H1 (cell line): Measurements from ENCODE around the gene SRGAP3. TPM values are rescaled to one million over a fixed set of nuclear protein-coding genes. Genes with fewer than 3 reads are reported as not detected.

Experiments
- CTCF ChIA-PET: fragments of 300-600 bp; sonication (Branson Sonifier 250); formaldehyde crosslinking; loops from one replicate; lab custom pipeline; 2021; ENCODE audit not compliant: partially characterized antibody; lab: Charles Lee
- POLR2A ChIA-PET: fragments of 300-600 bp; sonication (Branson Sonifier 250); formaldehyde crosslinking; loops from one replicate; lab custom pipeline; 2021; ENCODE audit warnings: inconsistent platforms; ENCODE audit not compliant: partially characterized antibody; lab: Charles Lee
- DNase-seq, 2 experiments: peaks; one replicate each; pipeline versions ENCODE4 v3.0.0 to v3.0.0-alpha.2; 2010 to 2022; ENCODE audit warnings: low spot score in 2 of 2, low read depth in 1 of 2, mixed read lengths in 1 of 2
- FAIRE-seq: peaks from 2 replicates; lab custom pipeline; 2011; peaks lifted over from hg19 to GRCh38; lab: Jason Lieb, UNC
- H2AFZ ChIP-seq: 2 replicates; pipeline ENCODE4 v1.8.1; 2012; ENCODE audit warnings: low read length, inconsistent platforms
- H2AK5ac ChIP-seq: 2 replicates; pipeline ENCODE4 v1.6.1; 2013; ENCODE audit warnings: low read depth, low read length
- H2BK120ac ChIP-seq: replicated peaks from 2 replicates; pipeline ENCODE3; 2013; ENCODE audit warnings: low read depth, low read length, inconsistent platforms
- H2BK12ac ChIP-seq: 2 replicates; pipeline ENCODE4 v1.6.1; 2013; ENCODE audit warnings: low read depth, low read length
- H2BK15ac ChIP-seq: 2 replicates; pipeline ENCODE4 v1.6.1; 2013; ENCODE audit warnings: low read length
- H2BK20ac ChIP-seq: 2 replicates; pipeline ENCODE4 v1.6.1; 2013; ENCODE audit warnings: low read length
- H2BK5ac ChIP-seq: 2 replicates; pipeline ENCODE4 v1.6.1; 2013; ENCODE audit warnings: low read depth, low read length
- H3K14ac ChIP-seq: 2 replicates; pipeline ENCODE4 v1.6.1; 2013; ENCODE audit warnings: inconsistent platforms; ENCODE audit not compliant: insufficient read length
- H3K18ac ChIP-seq: 2 replicates; pipeline ENCODE4 v1.6.1; 2013; ENCODE audit warnings: low read length; ENCODE audit errors: extremely low read depth
- H3K23ac ChIP-seq: 2 replicates; pipeline ENCODE4 v1.6.1; 2013; ENCODE audit warnings: inconsistent platforms; ENCODE audit not compliant: insufficient read length
- H3K23me2 ChIP-seq: 2 replicates; pipeline ENCODE4 v1.6.1; 2013; ENCODE audit warnings: low read depth, low read length
- H3K27ac ChIP-seq: 2 replicates; pipeline ENCODE4 v1.6.1; 2011; ENCODE audit warnings: low read depth, low read length, inconsistent platforms
- H3K27me3 ChIP-seq, 4 experiments: replicated peaks in 1 of 4; 1 replicate in 1 of 4; 2 replicates in 3 of 4; pipeline versions ENCODE4 v1.6.1 to v1.8.1; 2011 to 2013; ENCODE audit warnings: low read length in 3 of 4, mild to moderate bottlenecking in 3 of 4, inconsistent platforms in 2 of 4, mixed read lengths in 2 of 4, moderate library complexity in 1 of 4; ENCODE audit not compliant: control insufficient read depth in 3 of 4, insufficient read depth in 3 of 4; ENCODE audit errors: extremely low read depth in 1 of 4
- H3K36me3 ChIP-seq, 4 experiments: 2 replicates each; pipeline versions ENCODE4 v1.6.1 to v1.8.1; 2011 to 2013; ENCODE audit warnings: mild to moderate bottlenecking in 4 of 4, low read length in 3 of 4, moderate library complexity in 2 of 4, control low read depth in 1 of 4, inconsistent platforms in 1 of 4; ENCODE audit not compliant: insufficient read depth in 4 of 4, control insufficient read depth in 2 of 4
- H3K4ac ChIP-seq: replicated peaks from 2 replicates; pipeline ENCODE3; 2013; ENCODE audit warnings: low read length, low read depth, mixed read lengths, inconsistent platforms; ENCODE audit not compliant: insufficient read length
- H3K4me1 ChIP-seq, 4 experiments: replicated peaks in 1 of 4; 1 replicate in 1 of 4; 2 replicates in 3 of 4; pipeline versions ENCODE4 v1.6.1 to v1.8.1; 2011 to 2013; ENCODE audit warnings: low read length in 3 of 4, inconsistent platforms in 2 of 4, mixed read lengths in 1 of 4; ENCODE audit not compliant: insufficient read depth in 4 of 4, control insufficient read depth in 3 of 4
- H3K4me2 ChIP-seq, 2 experiments: 2 replicates each; pipeline versions ENCODE4 v1.6.1 to v1.8.1; 2011 to 2013; ENCODE audit warnings: low read depth in 2 of 2, low read length in 2 of 2, control low read depth in 1 of 2, inconsistent platforms in 1 of 2, mild to moderate bottlenecking in 1 of 2; ENCODE audit not compliant: insufficient read depth in 1 of 2
- H3K4me3 ChIP-seq, 4 experiments: fragments of 200-600, 300-600 bp in 1 of 4; sonication (generic), shearing (Covaris generic), sonication (Bioruptor Twin) in 1 of 4; 2 replicates each; pipeline versions ENCODE4 v1.5.1 to v1.8.1; 2011 to 2016; ENCODE audit warnings: low read length in 4 of 4, low read depth in 3 of 4, control low read depth in 2 of 4, inconsistent platforms in 2 of 4, mild to moderate bottlenecking in 2 of 4, mixed read lengths in 1 of 4, moderate library complexity in 1 of 4; ENCODE audit not compliant: insufficient read depth in 2 of 4; ENCODE audit errors: extremely low read depth in 1 of 4
- H3K56ac ChIP-seq: replicated peaks from 2 replicates; pipeline ENCODE3; 2013; ENCODE audit warnings: low read depth, mild to moderate bottlenecking, mixed read lengths, low read length, inconsistent platforms; ENCODE audit not compliant: insufficient read length
- H3K79me1 ChIP-seq: 2 replicates; pipeline ENCODE4 v1.6.1; 2013; ENCODE audit warnings: low read depth, low read length, control low read depth
- H3K79me2 ChIP-seq, 2 experiments: 2 replicates each; pipeline versions ENCODE4 v1.6.1 to v1.8.1; 2012 to 2013; ENCODE audit warnings: low read length in 2 of 2, mild to moderate bottlenecking in 2 of 2, inconsistent platforms in 1 of 2; ENCODE audit not compliant: insufficient read depth in 2 of 2, control insufficient read depth in 1 of 2
- H3K9ac ChIP-seq, 4 experiments: replicated peaks in 1 of 4; 1 replicate in 1 of 4; 2 replicates in 3 of 4; pipeline versions ENCODE4 v1.6.1 to v1.8.1; 2011 to 2013; ENCODE audit warnings: low read depth in 3 of 4, low read length in 3 of 4, control low read depth in 2 of 4, mild to moderate bottlenecking in 2 of 4, moderate library complexity in 2 of 4, inconsistent platforms in 1 of 4; ENCODE audit errors: extremely low read depth in 1 of 4
- H3K9me3 ChIP-seq, 2 experiments: 2 replicates each; pipeline versions ENCODE4 v1.6.1 to v1.8.1; 2012 to 2013; ENCODE audit warnings: mild to moderate bottlenecking in 2 of 2, moderate library complexity in 2 of 2, control low read depth in 1 of 2, inconsistent platforms in 1 of 2, low read depth in 1 of 2, low read length in 1 of 2, mixed read lengths in 1 of 2; ENCODE audit not compliant: insufficient read depth in 2 of 2
- H4K20me1 ChIP-seq, 2 experiments: replicated peaks in 1 of 2; 2 replicates each; pipeline versions ENCODE3 to v1.8.1; 2011 to 2013; ENCODE audit warnings: inconsistent platforms in 2 of 2, low read length in 2 of 2, mild to moderate bottlenecking in 1 of 2; ENCODE audit not compliant: insufficient read depth in 2 of 2, control insufficient read depth in 1 of 2
- H4K5ac ChIP-seq: 2 replicates; pipeline ENCODE4 v1.6.1; 2013; ENCODE audit warnings: low read length, low read depth, mixed read lengths, inconsistent platforms; ENCODE audit not compliant: insufficient read length
- H4K8ac ChIP-seq: 2 replicates; pipeline ENCODE4 v1.8.0; 2013; ENCODE audit warnings: mild to moderate bottlenecking, moderate library complexity, low read length, inconsistent platforms; ENCODE audit not compliant: insufficient read depth; ENCODE audit errors: extremely low read depth
- H4K91ac ChIP-seq: replicated peaks from 2 replicates; pipeline ENCODE3; 2013; ENCODE audit warnings: low read length, mixed read lengths, inconsistent platforms; ENCODE audit not compliant: insufficient read length
- ASH2L ChIP-seq: fragments of 200-600, 300-600 bp; sonication (generic); IDR thresholded peaks from one replicate; pipeline ENCODE4 v1.7.1; 2017; ENCODE audit warnings: low read length
- BCL11A ChIP-seq, 2 experiments: IDR thresholded peaks; one replicate each; pipeline ENCODE4 v1.6.1; 2011; ENCODE audit warnings: low read depth in 2 of 2, low read length in 2 of 2, mild to moderate bottlenecking in 2 of 2
- BRCA1 ChIP-seq: IDR thresholded peaks from 2 replicates; pipeline ENCODE4 v1.6.1; 2012; ENCODE audit warnings: low read depth, low read length, improper control_type of control experiment
- CHD1 ChIP-seq: IDR thresholded peaks from 2 replicates; pipeline ENCODE4 v1.6.1; 2012; ENCODE audit warnings: low read depth, low read length, improper control_type of control experiment
- GABPA ChIP-seq: IDR thresholded peaks from 2 replicates; pipeline ENCODE4 v1.6.1; 2011; ENCODE audit warnings: mild to moderate bottlenecking, low read length, moderate library complexity, borderline replicate concordance; ENCODE audit not compliant: insufficient read depth
- JUN ChIP-seq: IDR thresholded peaks from 2 replicates; pipeline ENCODE4 v1.6.1; 2011; ENCODE audit warnings: low read depth, mild to moderate bottlenecking, improper control_type of control experiment, low read length
- KDM4A ChIP-seq: IDR thresholded peaks from one replicate; pipeline ENCODE4 v1.7.1; 2012; ENCODE audit warnings: low read depth, mild to moderate bottlenecking, moderate library complexity, low read length, inconsistent platforms; ENCODE audit not compliant: severe bottlenecking
- MAFK ChIP-seq: IDR thresholded peaks from 2 replicates; pipeline ENCODE4 v1.6.1; 2012; ENCODE audit warnings: low read depth, mild to moderate bottlenecking, improper control_type of control experiment, low read length
- POLR2A ChIP-seq, 2 experiments: IDR thresholded peaks; 1 replicate in 1 of 2; 2 replicates in 1 of 2; pipeline ENCODE4 v1.6.1; 2011; ENCODE audit warnings: low read depth in 2 of 2, low read length in 2 of 2, mild to moderate bottlenecking in 2 of 2; ENCODE audit errors: control extremely low read depth in 1 of 2
- POU5F1 ChIP-seq: IDR thresholded peaks from 2 replicates; pipeline ENCODE4 v1.6.1; 2011; ENCODE audit warnings: low read depth, mild to moderate bottlenecking, low read length, moderate library complexity
- RBBP5 ChIP-seq: IDR thresholded peaks from 2 replicates; pipeline ENCODE4 v1.7.1; 2012; ENCODE audit warnings: low read depth, mild to moderate bottlenecking, inconsistent platforms, low read length, moderate library complexity, borderline replicate concordance
- SRF ChIP-seq: IDR thresholded peaks from 2 replicates; pipeline ENCODE4 v1.6.1; 2011; ENCODE audit warnings: mild to moderate bottlenecking, low read depth, low read length, moderate library complexity
- ZNF274 ChIP-seq: IDR thresholded peaks from 2 replicates; pipeline ENCODE4 v1.7.0; 2012; ENCODE audit warnings: low read length, borderline replicate concordance; ENCODE audit errors: extremely low read depth
- WGBS, 2 experiments: shearing (Covaris generic) in 1 of 2; methylation state at CpG; one replicate each; pipeline versions ENCODE4 v1.1.6 to v1.1.7; 2013 to 2015; ENCODE audit warnings: low lambda C conversion rate in 2 of 2, mixed read lengths in 2 of 2, inconsistent platforms in 1 of 2, low coverage in 1 of 2, missing lambda C conversion rate in 1 of 2; ENCODE audit not compliant: insufficient replicate concordance in 2 of 2, insufficient coverage in 1 of 2, insufficient read length in 1 of 2; ENCODE audit errors: extremely low coverage in 1 of 2, missing lambda C conversion rate in 1 of 2; 5-methylcytosine and 5-hydroxymethylcytosine counted together
- polyA plus RNA-seq, 7 experiments: library from polyadenylated mRNA; depleted of rRNA in 3 of 7; stranded (reverse) in 5 of 7; unstranded in 2 of 7; fragments of >200 nt in 5 of 7; fragments of 200-250 nt in 2 of 7; gene quantifications; 1 replicate in 5 of 7; 2 replicates in 1 of 7; 4 replicates in 1 of 7; pipeline versions ENCODE4 v1.2.1 to v1.2.3, GENCODE V29; 2011 to 2013; ENCODE audit warnings: missing spikeins in 2 of 7, mixed read lengths in 2 of 7
- total RNA-seq: library from RNA; stranded (reverse); fragmentation: NEBNext Ultra II Directional; extraction: Animal tissue kit (Norgen Biotek cat#: 25700); gene quantifications from 2 replicates; pipeline ENCODE4 v1.2.1, GENCODE V29; 2021
- TF ChIP-seq, protein P1 (sequence below): IDR thresholded peaks from 2 replicates; pipeline ENCODE4 v1.6.1; 2012; ENCODE audit warnings: inconsistent platforms
- TF ChIP-seq, protein P2 (sequence below): IDR thresholded peaks from 2 replicates; pipeline ENCODE4 v1.6.1; 2011; ENCODE audit warnings: low read depth, mild to moderate bottlenecking, low read length; ENCODE audit not compliant: insufficient read depth

Gene SRGAP3
- total and polyA plus RNA-seq, 2 of the 8 experiments (the other 6 are each of a cell fraction or from before 2014, with no cell fraction given) = 5.8 to 11.4 TPM

DNA sequence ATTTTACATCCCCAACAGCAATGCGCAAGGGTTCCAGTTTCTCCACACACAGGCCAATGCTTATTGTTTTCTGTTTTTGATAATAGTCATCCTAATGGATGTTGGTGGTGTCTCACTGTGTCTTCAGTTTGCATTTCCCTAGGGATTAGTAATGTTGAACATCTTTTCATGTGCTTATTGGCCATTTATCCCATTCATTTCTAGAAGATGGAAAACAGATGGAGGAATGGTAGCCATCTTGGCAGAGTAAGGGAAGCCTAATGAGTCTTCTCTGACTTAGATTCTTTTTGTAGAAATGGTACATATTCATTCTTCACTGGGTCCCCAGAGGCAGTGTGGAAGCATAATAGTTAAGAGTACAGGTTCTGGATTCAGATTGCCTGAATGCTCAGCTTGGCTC is 46.8 kb upstream of the SRGAP3 start:
- H3K79me2 ChIP-seq = no peaks in the 10 kb centered on the region
- H3K23ac ChIP-seq = no peak overlapping the region
- no peak overlapping the region for H2AFZ ChIP-seq
- no peak overlapping the region for H3K4me2 ChIP-seq
- no peak overlapping the region for H3K14ac ChIP-seq
- H2BK15ac ChIP-seq = no peak overlapping the region
- H4K91ac ChIP-seq = no peak overlapping the region
- H2AK5ac ChIP-seq = no peak overlapping the region
- H4K8ac ChIP-seq = no peak overlapping the region
- H3K9ac ChIP-seq = no peak overlapping the region
- H3K27me3 ChIP-seq = peaks cover 0 to 2% (median under 1%) of the 10 kb centered on the region in 4 experiments; a peak in 1 of 7 replicates
- H4K20me1 ChIP-seq = no peaks in the 10 kb centered on the region
- H2BK12ac ChIP-seq = no peak overlapping the region
- H3K18ac ChIP-seq = no peak overlapping the region
- no peak overlapping the region for H3K4me3 ChIP-seq
- H3K36me3 ChIP-seq = no peaks in the 10 kb centered on the region
- DNase-seq (no peak), FAIRE-seq (no peak)
- CTCF ChIA-PET = interaction anchor here (1.1 to 9.3 kb wide), 4 partner anchors 47 to 633 kb away, joined by 3 to 200 read pairs (median 3); partner anchors contain the start of gene SRGAP3
- H3K4ac ChIP-seq = no peak overlapping the region
- H3K56ac ChIP-seq = no peak overlapping the region
- H2BK20ac ChIP-seq = no peak overlapping the region
- H3K23me2 ChIP-seq = peaks cover 2% of the 10 kb centered on the region; the same call in 1 of the 2 replicates
- H2BK5ac ChIP-seq = no peak overlapping the region
- H3K4me1 ChIP-seq = no peaks in the 10 kb centered on the region
- H3K27ac ChIP-seq = no peak overlapping the region
- 100% methylated on average over 1 of the region's 1 CpG; no CpG with 5 or more reads in 1 of the 2 experiments for WGBS, 2 experiments
- H2BK120ac ChIP-seq = no peak overlapping the region
- no peak overlapping the region for H4K5ac ChIP-seq
- POLR2A ChIA-PET = no interaction called here
- peaks cover 0 to 3% of the 10 kb centered on the region in 2 experiments; a peak in 1 of 4 replicates for H3K9me3 ChIP-seq
- H3K79me1 ChIP-seq = no peaks in the 10 kb centered on the region
- TF ChIP-seq, protein P1, sequence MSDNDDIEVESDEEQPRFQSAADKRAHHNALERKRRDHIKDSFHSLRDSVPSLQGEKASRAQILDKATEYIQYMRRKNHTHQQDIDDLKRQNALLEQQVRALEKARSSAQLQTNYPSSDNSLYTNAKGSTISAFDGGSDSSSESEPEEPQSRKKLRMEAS = no peak
- TF ChIP-seq JUN = no peak
- no peak for TF ChIP-seq KDM4A
- no peak for TF ChIP-seq ZNF274
- TF ChIP-seq BCL11A (IDR thresholded peaks at IDR 0.05; ENCODE audit: low read depth in 2 of 2, low read length in 2 of 2) = no peak
- no peak for TF ChIP-seq GABPA
- no peak for TF ChIP-seq SRF
- no peak for TF ChIP-seq BRCA1
- no peak for TF ChIP-seq CHD1
- no peak for TF ChIP-seq RBBP5
- TF ChIP-seq POU5F1 = no peak
- TF ChIP-seq, protein P2, sequence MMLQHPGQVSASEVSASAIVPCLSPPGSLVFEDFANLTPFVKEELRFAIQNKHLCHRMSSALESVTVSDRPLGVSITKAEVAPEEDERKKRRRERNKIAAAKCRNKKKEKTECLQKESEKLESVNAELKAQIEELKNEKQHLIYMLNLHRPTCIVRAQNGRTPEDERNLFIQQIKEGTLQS = no peak
- TF ChIP-seq MAFK = no peak
- TF ChIP-seq POLR2A (IDR thresholded peaks at IDR 0.05; ENCODE audit: control extremely low read depth in 1 of 2, low read depth in 2 of 2, low read length in 2 of 2) = no peak
- TF ChIP-seq ASH2L = no peak
